ENCODE data around the gene LAMP1.
A peak's percentile ranks its signal among the peaks of the same experiment; 100 is the strongest.
"Not testable (repeated sequence)": the region's sequence is repeated elsewhere in the genome, so short reads cannot be mapped to it uniquely, and the experiment has no call there.

LAMP1 gene

GRCh38 chr13:113295776-113296175, 1.3 kb upstream of the LAMP1 start:
- H3K4me3 ChIP-seq (ENCODE audit: low read depth in 1 of 5, low read length in 5 of 5), result peak overlapping the region in 1 of 5 donors; percentile 81
- H3K27me3 ChIP-seq (ENCODE audit: control insufficient read depth in 5 of 5, insufficient read depth in 4 of 5, low read length in 5 of 5), result peaks cover 0 to 5% (median 3%) of the 10 kb centered on the region in 5 donors
- H3K4me1 ChIP-seq (ENCODE audit: control insufficient read depth in 5 of 5, insufficient read depth in 5 of 5, low read length in 5 of 5), result peaks cover 4 to 43% (median 38%) of the 10 kb centered on the region in 5 donors
- no peak overlapping the region for H3K9ac ChIP-seq (ENCODE audit: low read length in 5 of 5)
- peaks cover 0 to under 1% (median 0%) of the 10 kb centered on the region in 5 donors for H3K36me3 ChIP-seq (ENCODE audit: control insufficient read depth in 5 of 5, insufficient read depth in 5 of 5, low read length in 5 of 5)
- no peak overlapping the region for H3K27ac ChIP-seq (ENCODE audit: low read depth, low read length)
- no peaks in the 10 kb centered on the region for H3K9me3 ChIP-seq (ENCODE audit: control insufficient read depth in 5 of 5, low read length in 5 of 5)

- no peaks in the 10 kb centered on the region for H3K9me3 ChIP-seq (ENCODE audit: control insufficient read depth in 5 of 5, low read length in 5 of 5)
- H3K36me3 ChIP-seq (ENCODE audit: control insufficient read depth in 5 of 5, insufficient read depth in 5 of 5, low read length in 5 of 5), result peaks cover 0 to 4% (median 0%) of the 10 kb centered on the region in 5 donors
- peak overlapping the region; percentile 78 to 92 (median 81) for H3K4me3 ChIP-seq (ENCODE audit: low read depth in 1 of 5, low read length in 5 of 5)
- H3K4me1 ChIP-seq (ENCODE audit: control insufficient read depth in 5 of 5, insufficient read depth in 5 of 5, low read length in 5 of 5), result peaks cover 4 to 33% (median 30%) of the 10 kb centered on the region in 5 donors
- peak overlapping the region; percentile 89 to 99 (median 93) for H3K9ac ChIP-seq (ENCODE audit: low read length in 5 of 5)
- H3K27ac ChIP-seq (ENCODE audit: low read depth, low read length), result peak overlapping the region; percentile 92
- no peaks in the 10 kb centered on the region for H3K27me3 ChIP-seq (ENCODE audit: control insufficient read depth in 5 of 5, insufficient read depth in 4 of 5, low read length in 5 of 5)
Observed at GRCh38 chr13:113297370-113298042, 467 bp downstream of the LAMP1 start.

- H3K36me3 ChIP-seq (ENCODE audit: control insufficient read depth in 5 of 5, insufficient read depth in 5 of 5, low read length in 5 of 5), result peaks cover 0 to 11% (median 7%) of the 10 kb centered on the region in 5 donors
- peaks cover 4 to 33% (median 30%) of the 10 kb centered on the region in 5 donors for H3K4me1 ChIP-seq (ENCODE audit: control insufficient read depth in 5 of 5, insufficient read depth in 5 of 5, low read length in 5 of 5)
- H3K27ac ChIP-seq (ENCODE audit: low read depth, low read length), result peak overlapping the region; percentile 92
- peak overlapping the region; percentile 89 to 99 (median 93) for H3K9ac ChIP-seq (ENCODE audit: low read length in 5 of 5)
- peak overlapping the region; percentile 78 to 92 (median 81) for H3K4me3 ChIP-seq (ENCODE audit: low read depth in 1 of 5, low read length in 5 of 5)
- H3K9me3 ChIP-seq (ENCODE audit: control insufficient read depth in 5 of 5, low read length in 5 of 5), result no peaks in the 10 kb centered on the region
- no peaks in the 10 kb centered on the region for H3K27me3 ChIP-seq (ENCODE audit: control insufficient read depth in 5 of 5, insufficient read depth in 4 of 5, low read length in 5 of 5)
Observed at GRCh38 chr13:113298043-113298945, 1.3 kb downstream of the LAMP1 start.

- Histone ChIP-seq H3K36me3 (ENCODE audit: control insufficient read depth in 5 of 5, insufficient read depth in 5 of 5, low read length in 5 of 5) (peaks cover 0 to 11% (median 7%) of the 10 kb centered on the region in 5 donors), H3K9me3 (ENCODE audit: control insufficient read depth in 5 of 5, low read length in 5 of 5) (no peaks in the 10 kb centered on the region), H3K4me3 (ENCODE audit: low read depth in 1 of 5, low read length in 5 of 5) (no peak overlapping the region), H3K27ac (ENCODE audit: low read depth, low read length) (no peak overlapping the region), H3K4me1 (ENCODE audit: control insufficient read depth in 5 of 5, insufficient read depth in 5 of 5, low read length in 5 of 5) (peaks cover 4 to 33% (median 30%) of the 10 kb centered on the region in 5 donors), H3K27me3 (ENCODE audit: control insufficient read depth in 5 of 5, insufficient read depth in 4 of 5, low read length in 5 of 5) (no peaks in the 10 kb centered on the region), H3K9ac (ENCODE audit: low read length in 5 of 5) (no peak overlapping the region)
Observed at GRCh38 chr13:113299951-113300350, 2.9 kb downstream of the LAMP1 start.

- Histone ChIP-seq H3K4me3 (ENCODE audit: low read depth in 1 of 5, low read length in 5 of 5) (no peak overlapping the region), H3K27ac (ENCODE audit: low read depth, low read length) (no peak overlapping the region), H3K9me3 (ENCODE audit: control insufficient read depth in 5 of 5, low read length in 5 of 5) (no peaks in the 10 kb centered on the region), H3K36me3 (ENCODE audit: control insufficient read depth in 5 of 5, insufficient read depth in 5 of 5, low read length in 5 of 5) (peaks cover 0 to 14% (median 8%) of the 10 kb centered on the region in 5 donors), H3K9ac (ENCODE audit: low read length in 5 of 5) (no peak overlapping the region), H3K4me1 (ENCODE audit: control insufficient read depth in 5 of 5, insufficient read depth in 5 of 5, low read length in 5 of 5) (peaks cover 3 to 18% (median 14%) of the 10 kb centered on the region in 5 donors), H3K27me3 (ENCODE audit: control insufficient read depth in 5 of 5, insufficient read depth in 4 of 5, low read length in 5 of 5) (no peaks in the 10 kb centered on the region)
Observed at GRCh38 chr13:113302986-113303385, 5.9 kb downstream of the LAMP1 start.

GRCh38 chr13:113304121-113304520, 7.1 kb downstream of the LAMP1 start:
- Histone ChIP-seq H3K27me3 (ENCODE audit: control insufficient read depth in 5 of 5, insufficient read depth in 4 of 5, low read length in 5 of 5) (no peaks in the 10 kb centered on the region), H3K27ac (ENCODE audit: low read depth, low read length) (no peak overlapping the region), H3K4me3 (ENCODE audit: low read depth in 1 of 5, low read length in 5 of 5) (no peak overlapping the region), H3K36me3 (ENCODE audit: control insufficient read depth in 5 of 5, insufficient read depth in 5 of 5, low read length in 5 of 5) (peaks cover 0 to 14% (median 8%) of the 10 kb centered on the region in 5 donors), H3K9me3 (ENCODE audit: control insufficient read depth in 5 of 5, low read length in 5 of 5) (no peaks in the 10 kb centered on the region), H3K9ac (ENCODE audit: low read length in 5 of 5) (no peak overlapping the region), H3K4me1 (ENCODE audit: control insufficient read depth in 5 of 5, insufficient read depth in 5 of 5, low read length in 5 of 5) (peaks cover 0 to 8% (median 4%) of the 10 kb centered on the region in 5 donors)

GRCh38 chr13:113305208-113305607, 8.2 kb downstream of the LAMP1 start:
- Histone ChIP-seq H3K36me3 (ENCODE audit: control insufficient read depth in 5 of 5, insufficient read depth in 5 of 5, low read length in 5 of 5) (peaks cover 0 to 20% (median 12%) of the 10 kb centered on the region in 5 donors), H3K4me3 (ENCODE audit: low read depth in 1 of 5, low read length in 5 of 5) (no peak overlapping the region)

GRCh38 chr13:113307491-113307890, 10.5 kb downstream of the LAMP1 start:
- Histone ChIP-seq H3K27me3 (ENCODE audit: control insufficient read depth in 5 of 5, insufficient read depth in 4 of 5, low read length in 5 of 5) (no peaks in the 10 kb centered on the region), H3K36me3 (ENCODE audit: control insufficient read depth in 5 of 5, insufficient read depth in 5 of 5, low read length in 5 of 5) (peaks cover 3 to 40% (median 34%) of the 10 kb centered on the region in 5 donors), H3K4me1 (ENCODE audit: control insufficient read depth in 5 of 5, insufficient read depth in 5 of 5, low read length in 5 of 5) (no peaks in the 10 kb centered on the region), H3K9me3 (ENCODE audit: control insufficient read depth in 5 of 5, low read length in 5 of 5) (no peaks in the 10 kb centered on the region), H3K9ac (ENCODE audit: low read length in 5 of 5) (no peak overlapping the region), H3K4me3 (ENCODE audit: low read depth in 1 of 5, low read length in 5 of 5) (no peak overlapping the region), H3K27ac (ENCODE audit: low read depth, low read length) (no peak overlapping the region)

More at GRCh38 chr13:113305208-113305607, 8.2 kb downstream of the LAMP1 start:
- Histone ChIP-seq H3K9me3 (ENCODE audit: control insufficient read depth in 5 of 5, low read length in 5 of 5) (no peaks in the 10 kb centered on the region), H3K4me1 (ENCODE audit: control insufficient read depth in 5 of 5, insufficient read depth in 5 of 5, low read length in 5 of 5) (peaks cover 0 to under 1% (median 0%) of the 10 kb centered on the region in 5 donors), H3K9ac (ENCODE audit: low read length in 5 of 5) (no peak overlapping the region), H3K27ac (ENCODE audit: low read depth, low read length) (no peak overlapping the region), H3K27me3 (ENCODE audit: control insufficient read depth in 5 of 5, insufficient read depth in 4 of 5, low read length in 5 of 5) (no peaks in the 10 kb centered on the region)

- Histone ChIP-seq H3K4me1 (ENCODE audit: control insufficient read depth in 5 of 5, insufficient read depth in 5 of 5, low read length in 5 of 5) (no peaks in the 10 kb centered on the region), H3K36me3 (ENCODE audit: control insufficient read depth in 5 of 5, insufficient read depth in 5 of 5, low read length in 5 of 5) (peaks cover 3 to 46% (median 32%) of the 10 kb centered on the region in 5 donors), H3K9me3 (ENCODE audit: control insufficient read depth in 5 of 5, low read length in 5 of 5) (no peaks in the 10 kb centered on the region), H3K27me3 (ENCODE audit: control insufficient read depth in 5 of 5, insufficient read depth in 4 of 5, low read length in 5 of 5) (no peaks in the 10 kb centered on the region), H3K9ac (ENCODE audit: low read length in 5 of 5) (no peak overlapping the region), H3K27ac (ENCODE audit: low read depth, low read length) (no peak overlapping the region), H3K4me3 (ENCODE audit: low read depth in 1 of 5, low read length in 5 of 5) (no peak overlapping the region)
Observed at GRCh38 chr13:113309473-113309872, 12.4 kb downstream of the LAMP1 start.

GRCh38 chr13:113314112-113314511, 17.1 kb downstream of the LAMP1 start:
- not testable (repeated sequence) for H3K27me3 ChIP-seq (ENCODE audit: control insufficient read depth in 5 of 5, insufficient read depth in 4 of 5, low read length in 5 of 5); H3K4me3 ChIP-seq (ENCODE audit: low read depth in 1 of 5, low read length in 5 of 5); H3K27ac ChIP-seq (ENCODE audit: low read depth, low read length); H3K9me3 ChIP-seq (ENCODE audit: control insufficient read depth in 5 of 5, low read length in 5 of 5); H3K9ac ChIP-seq (ENCODE audit: low read length in 5 of 5); H3K4me1 ChIP-seq (ENCODE audit: control insufficient read depth in 5 of 5, insufficient read depth in 5 of 5, low read length in 5 of 5)
- peaks cover 3 to 74% (median 56%) of the 10 kb centered on the region in 5 donors for H3K36me3 ChIP-seq (ENCODE audit: control insufficient read depth in 5 of 5, insufficient read depth in 5 of 5, low read length in 5 of 5)
